MM.1S (cell line): ENCODE data around the gene VTN.

Experiments
- DNase-seq: peaks from one replicate; pipeline ENCODE4 v3.0.0-alpha.2; 2015
- H2AFZ ChIP-seq: fragments of 300-600 bp; sonication (generic); 2 replicates; pipeline ENCODE4 v1.6.0; 2016; ENCODE audit warnings: antibody characterized with exemption, low read length
- H3F3A ChIP-seq: fragments of 300-600 bp; sonication (generic); 2 replicates; pipeline ENCODE4 v1.6.1; 2016; ENCODE audit warnings: mild to moderate bottlenecking, antibody characterized with exemption, low read length, moderate library complexity, mixed read lengths; ENCODE audit not compliant: insufficient read depth
- H3K27ac ChIP-seq: fragments of 300-600 bp; sonication (generic); 2 replicates; pipeline ENCODE4 v1.5.1; 2016; ENCODE audit warnings: mild to moderate bottlenecking, low read length
- H3K27me3 ChIP-seq: fragments of 300-600 bp; sonication (generic); replicated peaks from 2 replicates; pipeline ENCODE4 v1.6.0; 2016; ENCODE audit warnings: low read length; ENCODE audit not compliant: insufficient read depth
- H3K36me3 ChIP-seq: fragments of 300-600 bp; sonication (generic); replicated peaks from 2 replicates; pipeline ENCODE4 v1.6.1; 2016; ENCODE audit warnings: mild to moderate bottlenecking, low read length, mixed read lengths; ENCODE audit not compliant: insufficient read depth
- H3K4me1 ChIP-seq: fragments of 300-600 bp; sonication (generic); 2 replicates; pipeline ENCODE4 v1.6.1; 2016; ENCODE audit warnings: low read length, mixed read lengths
- H3K4me2 ChIP-seq: fragments of 300-600 bp; sonication (generic); 2 replicates; pipeline ENCODE4 v1.6.0; 2016; ENCODE audit warnings: low read depth, low read length
- H3K4me3 ChIP-seq: fragments of 300-600 bp; sonication (generic); 2 replicates; pipeline ENCODE4 v1.5.1; 2016; ENCODE audit warnings: low read length, mixed read lengths
- H3K79me2 ChIP-seq: fragments of 300-600 bp; sonication (generic); 2 replicates; pipeline ENCODE4 v1.6.1; 2016; ENCODE audit warnings: mixed run types, low read length, mixed read lengths
- H3K9ac ChIP-seq: fragments of 300-600 bp; sonication (generic); 2 replicates; pipeline ENCODE4 v1.6.1; 2016; ENCODE audit warnings: low read length, mixed read lengths
- H3K9me2 ChIP-seq: fragments of 300-600 bp; sonication (generic); replicated peaks from 2 replicates; pipeline ENCODE4 v1.6.1; 2016; ENCODE audit warnings: mild to moderate bottlenecking, low read length, mixed read lengths; ENCODE audit not compliant: insufficient read depth
- H3K9me3 ChIP-seq: fragments of 300-600 bp; sonication (generic); replicated peaks from 2 replicates; pipeline ENCODE4 v1.6.1; 2016; ENCODE audit warnings: mild to moderate bottlenecking, low read length, mixed read lengths; ENCODE audit not compliant: insufficient read depth
- H4K20me1 ChIP-seq: fragments of 300-600 bp; sonication (generic); 2 replicates; pipeline ENCODE4 v1.6.1; 2016; ENCODE audit warnings: mild to moderate bottlenecking, low read length, moderate library complexity, mixed read lengths; ENCODE audit not compliant: insufficient read depth
- EZH2 ChIP-seq: fragments of 300-600 bp; sonication (generic); optimal IDR thresholded peaks from 2 replicates; pipeline ENCODE3; 2017; ENCODE audit warnings: low read depth, mild to moderate bottlenecking, antibody characterized with exemption, low read length, mixed read lengths
- EZH2phosphoT487 ChIP-seq: fragments of 300-600 bp; sonication (generic); IDR thresholded peaks from 2 replicates; pipeline ENCODE4 v1.6.1; 2018; ENCODE audit warnings: antibody characterized with exemption, low read length
- TF ChIP-seq, protein P1 (sequence below): fragments of 300-600 bp; sonication (generic); IDR thresholded peaks from 2 replicates; pipeline ENCODE4 v1.5.1; 2016; ENCODE audit warnings: antibody characterized with exemption, low read length, mixed read lengths

VTN gene

GRCh38 chr17:28386391-28386790 is 16.3 kb upstream of the VTN start:
- H3K4me2 ChIP-seq = no peak overlapping the region
- H3K27me3 ChIP-seq = no peaks in the 10 kb centered on the region

DNA sequence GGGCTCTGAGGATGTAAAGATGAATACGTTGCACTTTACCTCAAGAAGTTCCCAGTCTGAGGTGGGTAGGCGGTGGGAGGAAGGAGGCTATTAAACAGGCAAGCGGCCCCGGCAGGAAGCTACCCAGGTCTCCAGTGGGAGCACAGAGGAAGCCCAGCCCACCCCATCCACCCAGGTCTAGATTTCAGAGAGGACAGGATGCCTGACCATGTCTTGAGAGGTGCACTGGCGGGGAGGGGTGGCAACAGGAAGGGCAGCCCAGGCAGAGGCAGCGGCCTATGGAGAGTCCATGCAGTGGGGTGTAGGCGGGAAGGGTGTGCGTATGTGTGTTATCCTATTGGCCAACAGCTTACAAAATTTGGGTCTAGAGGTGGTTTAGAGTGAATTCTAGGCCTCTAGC is 15.3 kb upstream of the VTN start:
- no peaks in the 10 kb centered on the region for H3K79me2 ChIP-seq
- H3F3A ChIP-seq = no peaks in the 10 kb centered on the region
- H3K9ac ChIP-seq = no peak overlapping the region
- no peaks in the 10 kb centered on the region for H3K9me2 ChIP-seq
- H3K36me3 ChIP-seq = no peaks in the 10 kb centered on the region
- TF ChIP-seq EZH2phosphoT487 (no peak), EZH2 (no peak)
- TF ChIP-seq, protein P1, sequence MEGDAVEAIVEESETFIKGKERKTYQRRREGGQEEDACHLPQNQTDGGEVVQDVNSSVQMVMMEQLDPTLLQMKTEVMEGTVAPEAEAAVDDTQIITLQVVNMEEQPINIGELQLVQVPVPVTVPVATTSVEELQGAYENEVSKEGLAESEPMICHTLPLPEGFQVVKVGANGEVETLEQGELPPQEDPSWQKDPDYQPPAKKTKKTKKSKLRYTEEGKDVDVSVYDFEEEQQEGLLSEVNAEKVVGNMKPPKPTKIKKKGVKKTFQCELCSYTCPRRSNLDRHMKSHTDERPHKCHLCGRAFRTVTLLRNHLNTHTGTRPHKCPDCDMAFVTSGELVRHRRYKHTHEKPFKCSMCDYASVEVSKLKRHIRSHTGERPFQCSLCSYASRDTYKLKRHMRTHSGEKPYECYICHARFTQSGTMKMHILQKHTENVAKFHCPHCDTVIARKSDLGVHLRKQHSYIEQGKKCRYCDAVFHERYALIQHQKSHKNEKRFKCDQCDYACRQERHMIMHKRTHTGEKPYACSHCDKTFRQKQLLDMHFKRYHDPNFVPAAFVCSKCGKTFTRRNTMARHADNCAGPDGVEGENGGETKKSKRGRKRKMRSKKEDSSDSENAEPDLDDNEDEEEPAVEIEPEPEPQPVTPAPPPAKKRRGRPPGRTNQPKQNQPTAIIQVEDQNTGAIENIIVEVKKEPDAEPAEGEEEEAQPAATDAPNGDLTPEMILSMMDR = no peak
- no peak overlapping the region for H3K27ac ChIP-seq
- H4K20me1 ChIP-seq = no peaks in the 10 kb centered on the region
- H2AFZ ChIP-seq = peak overlapping the region; percentile 87; the same call in 1 of the 2 replicates
- H3K9me3 ChIP-seq = no peaks in the 10 kb centered on the region
- peak overlapping the region; percentile 85; the same call in 1 of the 2 replicates for H3K4me2 ChIP-seq
- peak overlapping the region; percentile 64 for H3K4me3 ChIP-seq
- no peaks in the 10 kb centered on the region for H3K27me3 ChIP-seq
- no peak for DNase-seq
- no peaks in the 10 kb centered on the region for H3K4me1 ChIP-seq

More at GRCh38 chr17:28386391-28386790, 16.3 kb upstream of the VTN start:
- no peaks in the 10 kb centered on the region for H4K20me1 ChIP-seq
- H3K36me3 ChIP-seq = no peaks in the 10 kb centered on the region
- DNase-seq = no peak
- no peak overlapping the region for H2AFZ ChIP-seq
- no peaks in the 10 kb centered on the region for H3K9me2 ChIP-seq
- H3F3A ChIP-seq = no peaks in the 10 kb centered on the region
- no peak overlapping the region for H3K9ac ChIP-seq
- H3K27ac ChIP-seq = no peak overlapping the region
- H3K4me3 ChIP-seq = no peak overlapping the region
- H3K9me3 ChIP-seq = no peaks in the 10 kb centered on the region
- no peaks in the 10 kb centered on the region for H3K4me1 ChIP-seq
- TF ChIP-seq EZH2phosphoT487 (no peak), EZH2 (no peak)
- TF ChIP-seq, protein P1 = no peak
- no peaks in the 10 kb centered on the region for H3K79me2 ChIP-seq

GRCh38 chr17:28385037-28385400 is 14.9 kb upstream of the VTN start:
- Histone ChIP-seq H4K20me1 (no peaks in the 10 kb centered on the region), H3K27me3 (no peaks in the 10 kb centered on the region), H3F3A (no peaks in the 10 kb centered on the region), H3K4me2 (peak overlapping the region; percentile 85), H3K9me3 (no peaks in the 10 kb centered on the region), H3K9me2 (no peaks in the 10 kb centered on the region), H3K36me3 (no peaks in the 10 kb centered on the region), H2AFZ (peak overlapping the region; percentile 87), H3K9ac (peak overlapping the region; percentile 47; the same call in 1 of the 2 replicates), H3K79me2 (no peaks in the 10 kb centered on the region), H3K27ac (no peak overlapping the region), H3K4me1 (no peaks in the 10 kb centered on the region), H3K4me3 (peak overlapping the region; percentile 64)
- no peak for TF ChIP-seq EZH2
- TF ChIP-seq, protein P1 = no peak
- no peak for TF ChIP-seq EZH2phosphoT487
- DNase-seq = no peak
